Thyroid gland (tissue), 4 donors: ENCODE data around the gene GARS1.

Experiments
- CTCF ChIP-seq, 6 experiments: fragments of 200-600 bp in 3 of 6; fragments of 450-650 bp in 3 of 6; sonication (generic) in 3 of 6; IDR thresholded peaks; one replicate each; pipeline ENCODE4 v1.5.1; 2016 to 2019; ENCODE audit warnings: antibody characterized with exemption in 6 of 6, mild to moderate bottlenecking in 2 of 6, inconsistent platforms in 1 of 6, moderate library complexity in 1 of 6
- POLR2A ChIP-seq, 2 donors: fragments of 450-650 bp; IDR thresholded peaks; one replicate each; pipeline ENCODE4 v1.6.1; 2017; ENCODE audit warnings: antibody characterized with exemption in 2 of 2, mild to moderate bottlenecking in 2 of 2, moderate library complexity in 1 of 2

- no peak for TF ChIP-seq POLR2A (IDR thresholded peaks at IDR 0.05)
- no peak for TF ChIP-seq CTCF (IDR thresholded peaks at IDR 0.05)
Observed at GRCh38 chr7:30604901-30605300, 10.2 kb downstream of the GARS1 start.
